ENCODE measurements around the gene POLR2A. TPM values are rescaled to one million over a fixed set of nuclear protein-coding genes. Genes with fewer than 3 reads are reported as not detected.

POLR2A gene
- total and polyA plus RNA-seq, 2 of the 13 experiments (the other 11 are each of a cell fraction or from before 2014, with no cell fraction given): 17.8 to 18.3 TPM

DNA sequence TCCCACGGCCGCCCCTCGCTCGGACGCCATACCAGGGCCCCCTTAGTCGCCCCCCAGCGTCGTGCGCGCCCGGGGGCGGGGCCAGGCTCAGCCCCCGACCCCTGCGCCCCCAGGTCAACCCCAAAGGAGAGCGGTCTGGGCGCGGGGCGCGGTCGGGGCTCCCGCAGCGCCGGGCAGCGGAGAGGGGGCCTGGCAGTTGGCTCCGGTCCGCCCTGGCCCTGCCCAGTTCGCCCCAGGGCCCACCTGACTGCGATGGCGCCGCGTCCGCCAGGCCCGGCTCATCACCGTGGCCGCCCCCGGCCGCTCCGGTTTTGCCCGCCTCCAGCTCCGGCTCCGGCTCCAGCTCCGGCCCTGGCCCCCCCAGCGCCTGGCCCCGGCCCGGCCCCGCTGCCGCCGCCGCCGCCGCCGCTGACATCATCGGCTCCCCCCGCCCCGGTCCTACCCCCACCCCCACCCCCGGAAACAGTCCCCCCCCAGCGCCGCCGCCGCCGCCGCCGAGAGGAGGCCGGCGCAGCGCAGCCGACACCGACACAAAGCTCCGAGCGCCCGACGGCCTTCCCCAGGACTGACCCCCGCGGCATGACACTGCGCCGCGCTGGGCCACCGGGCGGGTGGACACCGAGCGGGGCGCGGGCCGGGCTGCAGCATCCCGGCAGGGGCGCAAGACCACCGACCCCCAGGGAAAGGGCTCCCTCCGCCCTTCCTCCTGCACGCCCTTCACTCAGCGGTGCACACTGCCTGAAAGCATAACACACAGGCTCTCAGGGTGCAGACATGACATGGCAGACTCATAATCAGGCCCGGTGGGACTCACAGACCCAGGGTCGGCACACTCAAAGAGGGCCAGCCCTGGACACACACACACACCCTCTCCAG, 4.7 kb upstream of the POLR2A start, which contains the start of gene ZBTB4 (continued):
- TF ChIP-seq CHD4 (IDR thresholded peaks at IDR 0.05; ENCODE audit: borderline replicate concordance, low read length): no peak
- TF ChIP-seq KLF9 (CRISPR knock-in tag; IDR thresholded peaks at IDR 0.05; ENCODE audit: low read depth): no peak
- TF ChIP-seq SAP130 (CRISPR knock-in tag; IDR thresholded peaks at IDR 0.05; ENCODE audit: low read depth): peak; percentile 9; the same call in 1 of the 2 replicates
- TF ChIP-seq MED1 (CRISPR knock-in tag; IDR thresholded peaks at IDR 0.05): no peak
- TF ChIP-seq, protein P1, sequence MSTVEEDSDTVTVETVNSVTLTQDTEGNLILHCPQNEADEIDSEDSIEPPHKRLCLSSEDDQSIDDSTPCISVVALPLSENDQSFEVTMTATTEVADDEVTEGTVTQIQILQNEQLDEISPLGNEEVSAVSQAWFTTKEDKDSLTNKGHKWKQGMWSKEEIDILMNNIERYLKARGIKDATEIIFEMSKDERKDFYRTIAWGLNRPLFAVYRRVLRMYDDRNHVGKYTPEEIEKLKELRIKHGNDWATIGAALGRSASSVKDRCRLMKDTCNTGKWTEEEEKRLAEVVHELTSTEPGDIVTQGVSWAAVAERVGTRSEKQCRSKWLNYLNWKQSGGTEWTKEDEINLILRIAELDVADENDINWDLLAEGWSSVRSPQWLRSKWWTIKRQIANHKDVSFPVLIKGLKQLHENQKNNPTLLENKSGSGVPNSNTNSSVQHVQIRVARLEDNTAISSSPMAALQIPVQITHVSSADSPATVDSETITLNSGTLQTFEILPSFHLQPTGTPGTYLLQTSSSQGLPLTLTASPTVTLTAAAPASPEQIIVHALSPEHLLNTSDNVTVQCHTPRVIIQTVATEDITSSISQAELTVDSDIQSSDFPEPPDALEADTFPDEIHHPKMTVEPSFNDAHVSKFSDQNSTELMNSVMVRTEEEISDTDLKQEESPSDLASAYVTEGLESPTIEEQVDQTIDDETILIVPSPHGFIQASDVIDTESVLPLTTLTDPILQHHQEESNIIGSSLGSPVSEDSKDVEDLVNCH (CRISPR knock-in tag; IDR thresholded peaks at IDR 0.05): no peak
- no peak for TF ChIP-seq ZNF614 (CRISPR knock-in tag; IDR thresholded peaks at IDR 0.05; ENCODE audit: borderline replicate concordance)
- no peak for TF ChIP-seq SRF (IDR thresholded peaks at IDR 0.05; ENCODE audit: low read depth, low read length)
- TF ChIP-seq SMARCC2 (IDR thresholded peaks at IDR 0.05): no peak
- no peak for TF ChIP-seq MAFK (conservative IDR thresholded peaks at IDR 0.05 in 1 of 2, IDR thresholded peaks at IDR 0.05 in 1 of 2; ENCODE audit: low read length in 2 of 2)
- TF ChIP-seq, protein P2, sequence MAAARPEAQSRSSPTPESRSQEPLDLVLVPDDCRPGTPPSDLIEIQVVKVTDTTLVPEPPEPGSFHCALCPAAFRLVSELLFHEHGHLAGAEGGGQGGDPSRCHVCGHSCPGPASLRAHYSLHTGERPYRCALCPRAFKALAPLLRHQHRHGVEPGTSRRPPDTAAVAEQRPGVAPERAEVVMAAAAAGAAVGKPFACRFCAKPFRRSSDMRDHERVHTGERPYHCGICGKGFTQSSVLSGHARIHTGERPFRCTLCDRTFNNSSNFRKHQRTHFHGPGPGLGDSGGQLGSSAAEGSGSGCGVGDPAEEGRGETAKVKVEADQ (CRISPR knock-in tag; IDR thresholded peaks at IDR 0.05; ENCODE audit: borderline replicate concordance): no peak
- TF ChIP-seq AGO1 (IDR thresholded peaks at IDR 0.05; ENCODE audit: low read depth, low read length, poor library complexity, severe bottlenecking): peak; percentile 52
- TF ChIP-seq SMAD9 (CRISPR knock-in tag; IDR thresholded peaks at IDR 0.05): no peak
- no peak for TF ChIP-seq ZNF550 (CRISPR knock-in tag; IDR thresholded peaks at IDR 0.05; ENCODE audit: borderline replicate concordance)
- TF ChIP-seq, protein P3, sequence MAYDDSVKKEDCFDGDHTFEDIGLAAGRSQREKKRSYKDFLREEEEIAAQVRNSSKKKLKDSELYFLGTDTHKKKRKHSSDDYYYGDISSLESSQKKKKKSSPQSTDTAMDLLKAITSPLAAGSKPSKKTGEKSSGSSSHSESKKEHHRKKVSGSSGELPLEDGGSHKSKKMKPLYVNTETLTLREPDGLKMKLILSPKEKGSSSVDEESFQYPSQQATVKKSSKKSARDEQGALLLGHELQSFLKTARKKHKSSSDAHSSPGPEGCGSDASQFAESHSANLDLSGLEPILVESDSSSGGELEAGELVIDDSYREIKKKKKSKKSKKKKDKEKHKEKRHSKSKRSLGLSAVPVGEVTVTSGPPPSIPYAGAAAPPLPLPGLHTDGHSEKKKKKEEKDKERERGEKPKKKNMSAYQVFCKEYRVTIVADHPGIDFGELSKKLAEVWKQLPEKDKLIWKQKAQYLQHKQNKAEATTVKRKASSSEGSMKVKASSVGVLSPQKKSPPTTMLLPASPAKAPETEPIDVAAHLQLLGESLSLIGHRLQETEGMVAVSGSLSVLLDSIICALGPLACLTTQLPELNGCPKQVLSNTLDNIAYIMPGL (CRISPR knock-in tag; IDR thresholded peaks at IDR 0.05; ENCODE audit: borderline replicate concordance in 1 of 2, low read depth in 1 of 2): peak; percentile 38 to 45; a peak in 3 of 4 replicates
- no peak for TF ChIP-seq MED13 (CRISPR knock-in tag; IDR thresholded peaks at IDR 0.05)
- no peak for TF ChIP-seq NFIB (CRISPR knock-in tag; IDR thresholded peaks at IDR 0.05; ENCODE audit: borderline replicate concordance)
- TF ChIP-seq, protein P4, sequence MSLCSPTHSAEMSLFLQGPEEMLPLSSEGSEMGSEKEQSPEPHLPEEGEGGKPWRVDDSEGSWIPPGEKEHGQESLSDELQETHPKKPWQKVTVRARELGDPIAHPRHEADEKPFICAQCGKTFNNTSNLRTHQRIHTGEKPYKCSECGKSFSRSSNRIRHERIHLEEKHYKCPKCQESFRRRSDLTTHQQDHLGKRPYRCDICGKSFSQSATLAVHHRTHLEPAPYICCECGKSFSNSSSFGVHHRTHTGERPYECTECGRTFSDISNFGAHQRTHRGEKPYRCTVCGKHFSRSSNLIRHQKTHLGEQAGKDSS (CRISPR knock-in tag; IDR thresholded peaks at IDR 0.05; ENCODE audit: borderline replicate concordance, low read depth): peak; percentile 19; the same call in 1 of the 2 replicates
- TF ChIP-seq PRMT3 (CRISPR knock-in tag; IDR thresholded peaks at IDR 0.05; ENCODE audit: borderline replicate concordance, low read depth): peak; percentile 43; the same call in 1 of the 2 replicates
- no peak for TF ChIP-seq NFRKB (IDR thresholded peaks at IDR 0.05)
- no peak for TF ChIP-seq NAIF1 (CRISPR knock-in tag; IDR thresholded peaks at IDR 0.05; ENCODE audit: borderline replicate concordance)
- TF ChIP-seq NFKBIZ (CRISPR knock-in tag; IDR thresholded peaks at IDR 0.05): no peak
- TF ChIP-seq, protein P5, sequence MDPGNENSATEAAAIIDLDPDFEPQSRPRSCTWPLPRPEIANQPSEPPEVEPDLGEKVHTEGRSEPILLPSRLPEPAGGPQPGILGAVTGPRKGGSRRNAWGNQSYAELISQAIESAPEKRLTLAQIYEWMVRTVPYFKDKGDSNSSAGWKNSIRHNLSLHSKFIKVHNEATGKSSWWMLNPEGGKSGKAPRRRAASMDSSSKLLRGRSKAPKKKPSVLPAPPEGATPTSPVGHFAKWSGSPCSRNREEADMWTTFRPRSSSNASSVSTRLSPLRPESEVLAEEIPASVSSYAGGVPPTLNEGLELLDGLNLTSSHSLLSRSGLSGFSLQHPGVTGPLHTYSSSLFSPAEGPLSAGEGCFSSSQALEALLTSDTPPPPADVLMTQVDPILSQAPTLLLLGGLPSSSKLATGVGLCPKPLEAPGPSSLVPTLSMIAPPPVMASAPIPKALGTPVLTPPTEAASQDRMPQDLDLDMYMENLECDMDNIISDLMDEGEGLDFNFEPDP (CRISPR knock-in tag; conservative IDR thresholded peaks at IDR 0.05): no peak

Measured in HepG2 (cell line).